COLO668 (cell line): ENCODE data around the gene CYP3A7.
"Not testable (repeated sequence)": the region's sequence is repeated elsewhere in the genome, so short reads cannot be mapped to it uniquely, and the experiment has no call there.

ENCODE experiments used
- DNase-seq: peaks from one replicate; lab custom pipeline; 2025; ENCODE audit not compliant: unreplicated experiment; lab: John Stamatoyannopoulos, UW

The CYP3A7 gene

DNA sequence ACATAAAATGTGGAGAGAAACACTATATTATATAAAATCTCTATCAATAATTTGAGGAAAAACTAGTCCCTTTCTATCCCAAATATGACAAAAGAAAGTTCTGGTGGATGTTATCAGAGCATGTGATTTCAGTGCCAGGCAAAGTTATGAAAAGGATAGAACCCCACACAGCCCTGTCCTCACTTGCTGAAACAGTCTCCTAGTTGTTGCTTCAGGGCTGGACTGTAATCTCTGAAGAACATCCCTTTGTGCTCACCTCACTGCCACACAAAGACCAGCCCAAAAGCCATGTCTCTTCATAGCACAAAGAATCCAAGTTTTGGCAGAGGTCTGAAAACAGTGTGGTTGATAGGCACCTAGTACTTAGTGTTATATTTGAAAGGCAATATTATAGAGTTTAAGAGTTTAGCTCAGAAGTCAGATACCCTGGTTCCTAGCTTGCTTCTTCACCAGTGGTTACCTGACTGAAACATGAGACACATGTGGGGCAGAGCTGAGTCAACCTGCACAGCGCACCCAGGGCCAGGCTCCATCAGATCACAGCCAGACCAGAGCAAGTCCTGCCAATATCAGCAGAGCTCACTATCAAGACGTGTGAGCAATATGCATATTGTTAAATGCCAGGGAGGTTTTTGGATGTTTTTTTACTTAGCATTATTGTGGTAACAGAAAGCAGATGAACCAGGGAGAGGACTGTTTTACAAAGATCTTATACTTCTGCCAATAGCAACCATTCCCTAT lies 25.0 kb downstream of the CYP3A7 start:
- no peak for DNase-seq

DNA sequence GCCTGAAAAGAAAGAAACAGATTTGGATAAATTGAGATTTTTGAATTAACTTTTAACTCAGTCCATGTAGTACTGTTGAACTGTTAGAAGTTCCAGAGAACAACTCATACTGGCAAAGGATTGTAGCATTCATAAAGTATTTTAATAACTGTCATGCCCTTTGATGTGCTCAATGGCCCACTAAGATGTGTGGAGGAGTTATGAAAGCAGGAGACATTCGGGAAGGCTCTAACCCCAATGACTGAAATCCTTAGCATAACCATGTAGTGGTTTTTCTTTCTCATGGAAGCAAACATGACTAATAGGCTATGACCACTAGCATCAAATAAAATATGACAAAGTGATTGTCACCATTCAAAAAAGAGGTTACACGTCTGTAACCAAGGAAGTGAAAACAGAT lies 25.7 kb downstream of the CYP3A7 start:
- DNase-seq: no peak

- DNase-seq: no peak
These were observed 27.9 kb downstream of the CYP3A7 start for GRCh38 chr7:99707096-99707495.

DNA sequence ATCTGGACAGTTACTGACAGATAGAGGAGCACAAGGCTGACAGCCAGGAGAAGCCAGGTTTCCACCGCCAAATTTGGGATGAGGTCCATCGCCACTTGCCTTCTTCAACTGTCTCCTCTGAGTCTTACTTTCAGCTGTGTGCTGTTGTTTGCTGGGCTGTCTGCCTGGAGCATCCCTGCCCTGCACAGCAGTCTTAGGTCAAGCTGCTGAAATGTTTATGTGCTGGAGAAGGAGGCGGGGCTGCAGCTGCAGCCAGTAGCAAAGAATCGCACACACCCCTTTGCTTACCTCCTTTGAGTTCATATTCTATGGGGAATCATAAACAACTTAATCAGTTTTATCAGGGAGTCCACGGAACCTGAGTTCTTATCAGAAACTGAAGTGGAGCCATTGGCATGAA lies 35.0 kb downstream of the CYP3A7 start:
- DNase-seq: no peak

DNA sequence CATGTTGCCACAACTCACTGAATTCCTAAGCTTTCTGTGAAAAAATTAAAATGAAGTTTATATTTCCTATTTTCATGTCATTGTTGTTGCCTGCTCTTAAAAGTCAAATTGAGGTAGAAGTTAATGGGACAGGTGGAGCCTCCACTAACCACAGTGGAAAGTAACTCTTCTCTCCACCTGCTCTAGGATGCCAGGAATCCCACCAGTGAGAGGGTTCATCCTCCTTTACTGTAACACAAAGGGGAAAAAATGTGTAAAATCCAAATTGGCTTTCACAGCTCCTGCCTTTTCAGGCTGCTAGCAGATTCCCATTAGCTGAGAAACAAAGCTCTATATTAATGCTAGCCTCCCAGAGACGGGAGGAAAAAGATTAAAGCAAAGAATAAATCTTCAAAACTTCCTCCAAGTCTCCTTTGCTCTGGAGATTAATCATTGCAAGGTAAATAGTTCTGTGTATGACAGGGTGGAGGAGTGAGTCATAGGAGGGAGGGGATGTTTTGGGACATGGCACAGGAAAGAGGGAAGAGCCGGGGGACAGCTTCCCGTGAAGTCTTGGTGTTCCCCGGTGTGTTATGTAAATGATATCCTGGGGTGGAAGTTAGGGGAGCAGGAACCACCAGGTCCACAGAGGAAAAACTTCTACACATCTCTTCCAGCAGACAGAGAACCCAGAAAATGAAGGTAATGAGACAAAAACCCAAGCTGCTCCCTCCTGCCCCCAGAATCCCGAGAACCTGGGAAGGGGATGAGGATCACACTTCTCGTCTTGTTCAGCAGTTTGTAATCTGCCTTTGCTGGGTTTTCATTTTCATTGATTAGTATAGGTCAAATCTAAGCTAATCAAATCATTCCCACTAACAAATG lies 35.9 kb downstream of the CYP3A7 start:
- not testable (repeated sequence) for DNase-seq

DNA sequence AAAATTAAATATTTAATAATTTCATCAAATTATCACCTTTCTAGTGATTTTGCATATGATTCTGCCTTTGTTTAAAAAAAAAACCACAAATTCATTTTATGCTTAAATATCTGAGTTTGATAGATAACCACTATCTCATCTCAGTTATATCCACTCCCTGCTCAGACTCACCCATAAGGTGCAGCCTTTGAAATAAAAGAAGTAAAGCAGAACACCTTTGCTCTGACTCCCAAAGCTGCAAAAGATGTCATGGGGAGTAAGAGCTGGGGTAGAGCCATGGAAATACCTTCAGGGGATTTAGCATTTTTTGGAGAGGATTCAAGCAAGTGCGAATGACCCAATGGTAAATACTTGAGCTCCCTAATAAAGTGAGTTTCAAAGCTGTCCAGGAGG lies 40.1 kb downstream of the CYP3A7 start:
- no peak for DNase-seq

- no peak for DNase-seq
These were observed 40.6 kb downstream of the CYP3A7 start for GRCh38 chr7:99694201-99694911.

GRCh38 chr7:99693427-99694200 lies 41.4 kb downstream of the CYP3A7 start:
- DNase-seq: peak; percentile 7

GRCh38 chr7:99693100-99693426 lies 41.9 kb downstream of the CYP3A7 start:
- DNase-seq: no peak

- DNase-seq: not testable (repeated sequence)
These were observed 42.4 kb downstream of the CYP3A7 start for GRCh38 chr7:99692563-99692962.

DNA sequence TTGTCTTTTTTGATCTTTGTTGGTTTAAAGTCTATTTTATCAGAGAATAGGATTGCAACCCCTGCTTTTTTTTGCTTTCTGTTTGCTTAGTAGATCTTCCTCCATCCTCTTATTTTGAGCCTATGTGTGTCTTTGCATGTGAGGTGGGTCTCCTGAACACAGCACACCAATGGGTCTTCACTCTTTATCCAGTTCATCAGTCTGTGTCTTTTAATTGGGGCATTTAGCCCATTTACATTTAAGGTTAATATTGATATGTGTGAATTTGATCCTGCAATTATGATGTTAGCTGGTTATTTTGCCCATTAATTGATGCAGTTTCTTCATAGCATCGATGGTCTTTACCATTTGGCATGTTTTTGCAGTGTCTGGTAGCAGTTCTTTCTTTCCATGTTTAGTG lies 43.3 kb downstream of the CYP3A7 start:
- not testable (repeated sequence) for DNase-seq

DNA sequence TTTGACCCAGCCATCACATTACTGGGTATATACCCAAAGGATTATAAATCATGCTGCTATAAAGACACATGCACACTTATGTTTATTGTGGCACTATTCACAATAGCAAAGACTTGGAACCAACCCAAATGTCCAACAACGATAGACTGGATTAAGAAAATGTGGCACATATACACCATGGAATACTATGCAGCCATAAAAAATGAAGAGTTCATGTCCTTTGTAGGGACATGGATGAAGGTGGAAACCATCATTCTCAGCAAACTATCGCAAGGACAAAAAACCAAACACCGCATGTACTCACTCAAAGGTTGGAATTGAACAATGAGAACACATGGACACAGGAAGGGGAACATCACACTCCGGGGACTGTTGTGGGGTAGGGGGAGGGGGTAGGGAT lies 44.1 kb downstream of the CYP3A7 start:
- DNase-seq: not testable (repeated sequence)

GRCh38 chr7:99685871-99686608 lies 49.0 kb downstream of the CYP3A7 start:
- DNase-seq: not testable (repeated sequence)

DNA sequence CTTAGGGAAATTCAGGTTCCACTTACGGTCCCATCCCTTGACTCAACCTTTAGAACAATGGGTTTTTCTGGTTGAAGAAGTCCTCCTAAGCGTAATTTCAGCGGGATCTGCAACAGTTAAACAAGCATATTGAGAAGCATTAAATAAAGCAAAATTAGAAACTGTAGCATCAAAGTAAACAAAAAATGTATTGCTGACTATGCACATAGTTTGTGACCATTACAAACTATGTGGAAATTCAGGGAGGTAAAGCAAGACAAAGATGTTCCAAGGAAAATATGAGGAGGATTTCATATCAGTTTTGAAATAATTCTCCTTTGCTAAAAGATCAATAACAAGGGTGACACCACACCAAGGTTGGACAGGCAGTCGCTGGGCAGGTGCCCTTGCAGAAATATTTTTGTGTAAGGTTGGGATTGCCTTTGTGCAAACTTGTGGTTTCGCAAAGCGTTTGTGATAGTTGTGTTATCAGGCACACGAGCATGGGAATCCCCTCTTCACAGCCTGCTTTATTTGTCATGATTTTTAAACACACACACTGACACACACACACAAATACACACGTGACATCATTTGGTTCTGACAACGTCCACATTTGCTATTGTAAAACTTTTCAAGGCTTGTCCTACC lies 49.8 kb downstream of the CYP3A7 start:
- DNase-seq: no peak

DNA sequence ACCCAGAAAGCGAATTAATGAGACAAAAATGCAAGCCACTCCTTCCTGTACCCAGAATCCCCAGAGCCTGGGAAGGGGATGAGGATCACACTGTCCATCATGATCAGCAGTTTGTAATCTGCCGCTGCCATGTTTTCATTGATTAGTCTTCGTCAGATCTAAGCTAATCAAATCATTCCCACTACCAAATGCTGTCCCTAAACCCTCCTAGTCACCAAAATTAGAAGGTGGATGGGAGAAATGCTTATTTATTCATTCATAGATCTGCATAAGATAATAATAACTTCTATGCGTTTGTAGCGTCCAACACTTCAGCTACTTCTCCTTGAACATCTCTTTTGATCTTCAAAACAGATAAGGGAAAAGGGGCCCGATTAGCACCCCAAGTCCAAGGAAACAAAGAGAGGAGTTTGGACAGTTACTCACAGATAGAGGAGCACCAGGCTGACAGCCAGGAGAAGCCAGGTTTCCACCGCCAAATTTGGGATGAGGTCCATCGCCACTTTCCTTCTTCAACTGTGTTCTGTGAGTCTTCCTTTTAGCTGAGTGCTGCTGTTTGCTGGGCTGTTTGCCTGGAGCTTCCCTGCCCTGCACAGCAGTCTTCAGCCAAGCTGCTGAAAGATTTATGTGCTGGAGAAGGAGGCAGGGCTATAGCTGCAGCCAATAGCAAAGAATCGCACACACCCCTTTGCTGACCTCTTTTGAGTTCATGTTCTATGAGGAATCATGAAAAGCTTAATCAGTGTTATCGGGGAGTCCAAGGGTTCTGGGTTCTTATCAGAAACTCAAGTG lies 55.4 kb downstream of the CYP3A7 start, which contains the start of gene CYP3A5:
TSS of gene CYP3A5 (minus strand) at position 597 of the 792 bp plus-strand sequence. CDS start at position 497, 100 bp downstream.
- DNase-seq: no peak

GRCh38 chr7:99679032-99679399 lies 56.0 kb downstream of the CYP3A7 start:
- DNase-seq: no peak

- no peak for DNase-seq
These were observed 57.3 kb downstream of the CYP3A7 start for GRCh38 chr7:99677648-99678045.

DNA sequence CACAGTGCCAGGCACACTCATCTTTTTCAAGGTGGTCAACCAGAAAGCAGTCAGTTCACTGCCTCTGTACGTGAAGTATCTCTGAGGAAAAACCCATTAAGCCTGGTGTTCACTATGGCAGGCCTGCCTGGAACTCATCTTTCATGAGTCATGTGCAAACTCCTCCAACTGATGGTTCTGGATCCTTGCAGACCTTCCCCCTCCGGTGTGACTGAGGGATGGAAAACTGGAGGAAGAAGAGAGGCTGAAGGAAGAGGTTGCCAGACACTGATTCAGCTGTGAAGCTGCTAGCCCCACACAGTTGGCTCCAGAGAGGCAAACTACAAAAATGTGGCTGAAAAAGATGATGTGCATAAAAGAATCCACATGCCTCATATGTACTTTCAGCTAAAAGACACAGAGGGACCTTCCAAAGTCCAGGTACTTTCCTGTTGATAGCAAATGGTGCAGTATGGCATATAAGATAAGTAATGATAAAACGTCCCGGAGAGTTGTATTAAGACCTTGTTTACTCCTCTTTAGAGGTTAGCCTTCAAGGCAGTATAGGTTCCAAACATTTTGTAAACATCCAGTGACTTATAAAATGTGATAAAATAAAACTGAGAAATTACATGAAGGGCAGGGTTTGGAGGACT lies 57.9 kb downstream of the CYP3A7 start:
- no peak for DNase-seq
